Small intestine (tissue), 7 donors: Measurements from ENCODE around the gene UBXN4. TPM values are rescaled to one million over a fixed set of nuclear protein-coding genes. Genes with fewer than 3 reads are reported as not detected.
A peak's percentile ranks its signal among the peaks of the same experiment; 100 is the strongest.
"Not testable (repeated sequence)": the region's sequence is repeated elsewhere in the genome, so short reads cannot be mapped to it uniquely, and the experiment has no call there.

ENCODE experiments used
- DNase-seq, 2 donors: peaks; one replicate each; pipeline versions ENCODE4 v3.0.0 to v3.0.0-alpha.2; 2013
- FAIRE-seq: peaks from 2 replicates; lab custom pipeline; 2012; peaks lifted over from hg19 to GRCh38; lab: Jason Lieb, UNC
- H3K27ac ChIP-seq, 3 donors: one replicate each; pipeline ENCODE4 v1.5.1; 2013; ENCODE audit warnings: low read length in 2 of 3, mild to moderate bottlenecking in 2 of 3, control low read depth in 1 of 3, inconsistent platforms in 1 of 3, low read depth in 1 of 3, moderate library complexity in 1 of 3
- H3K27me3 ChIP-seq, 3 donors: one replicate each; pipeline ENCODE4 v1.6.1; 2013; ENCODE audit warnings: low read length in 3 of 3, inconsistent platforms in 1 of 3; ENCODE audit not compliant: control insufficient read depth in 3 of 3, insufficient read depth in 3 of 3
- H3K36me3 ChIP-seq, 3 donors: one replicate each; pipeline ENCODE4 v1.6.1; 2013; ENCODE audit warnings: low read length in 3 of 3, inconsistent platforms in 1 of 3, low read depth in 1 of 3, mild to moderate bottlenecking in 1 of 3, moderate library complexity in 1 of 3; ENCODE audit not compliant: control insufficient read depth in 3 of 3, insufficient read depth in 2 of 3
- H3K4me1 ChIP-seq, 3 donors: one replicate each; pipeline ENCODE4 v1.6.1; 2013; ENCODE audit warnings: low read length in 2 of 3, inconsistent platforms in 1 of 3, low read depth in 1 of 3, mild to moderate bottlenecking in 1 of 3, moderate library complexity in 1 of 3; ENCODE audit not compliant: control insufficient read depth in 3 of 3, insufficient read depth in 2 of 3
- H3K4me3 ChIP-seq, 3 donors: one replicate each; pipeline ENCODE4 v1.5.1; 2013; ENCODE audit warnings: low read length in 3 of 3, control low read depth in 1 of 3, inconsistent platforms in 1 of 3, low read depth in 1 of 3, mild to moderate bottlenecking in 1 of 3, moderate library complexity in 1 of 3
- H3K9me3 ChIP-seq, 2 donors: one replicate each; pipeline ENCODE4 v1.6.1; 2013; ENCODE audit warnings: low read depth in 1 of 2, low read length in 1 of 2; ENCODE audit not compliant: control insufficient read depth in 2 of 2, insufficient read depth in 1 of 2
- WGBS, 3 donors: extraction: QIAGEN DNeasy Blood & Tissue Kit; methylation state at CpG; one replicate each; pipeline ENCODE4 v1.1.7; 2013; 5-methylcytosine and 5-hydroxymethylcytosine counted together
- polyA plus RNA-seq, 4 donors: library from polyadenylated mRNA; stranded (reverse) in 3 of 4; unstranded in 1 of 4; fragments of 200-250 nt in 3 of 4; fragments of 120-200 nt in 1 of 4; gene quantifications; one replicate each; pipeline versions ENCODE4 v1.2.1 to v1.2.3, GENCODE V29; 2013
- donor health status: healthy with polysubstance abuse.
- donor health status: control.
- donor health status: control.
- donor health status: Bipolar disorder and iron deficiency.
- donor health status: healthy.

Gene UBXN4
- polyA plus RNA-seq, 4 donors, result 40.0 to 129 (median 54.7) TPM

DNA sequence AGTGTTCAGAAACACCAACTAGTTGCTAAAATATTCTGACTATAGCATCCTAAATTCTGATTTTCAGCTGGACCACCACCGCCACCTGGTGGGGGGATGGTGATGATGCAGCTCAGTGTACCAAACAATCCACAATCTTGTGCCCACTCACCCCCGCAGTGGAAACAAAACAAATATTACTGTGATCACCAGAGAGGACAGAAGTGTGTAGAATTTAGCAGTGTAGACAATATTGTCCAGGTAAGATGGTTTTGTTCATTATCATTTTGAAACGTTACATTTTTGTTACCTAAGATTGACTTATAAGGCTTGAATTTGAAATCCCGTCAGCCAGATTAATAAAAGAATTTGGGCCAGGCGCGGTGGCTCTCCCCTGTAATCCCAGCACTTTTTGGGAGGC, 31.7 kb upstream of the UBXN4 start:
- FAIRE-seq (no peak), DNase-seq (peak; percentile 48 to 52)
- Histone ChIP-seq H3K36me3 (peaks cover 0 to 9% (median 0%) of the 10 kb centered on the region in 3 donors), H3K4me1 (no peaks in the 10 kb centered on the region), H3K9me3 (no peaks in the 10 kb centered on the region), H3K27ac (no peak overlapping the region), H3K4me3 (no peak overlapping the region), H3K27me3 (no peaks in the 10 kb centered on the region)
- WGBS, 3 donors, result 62 to 68% (median 64%) methylated on average over 6 of the region's 6 CpGs

DNA sequence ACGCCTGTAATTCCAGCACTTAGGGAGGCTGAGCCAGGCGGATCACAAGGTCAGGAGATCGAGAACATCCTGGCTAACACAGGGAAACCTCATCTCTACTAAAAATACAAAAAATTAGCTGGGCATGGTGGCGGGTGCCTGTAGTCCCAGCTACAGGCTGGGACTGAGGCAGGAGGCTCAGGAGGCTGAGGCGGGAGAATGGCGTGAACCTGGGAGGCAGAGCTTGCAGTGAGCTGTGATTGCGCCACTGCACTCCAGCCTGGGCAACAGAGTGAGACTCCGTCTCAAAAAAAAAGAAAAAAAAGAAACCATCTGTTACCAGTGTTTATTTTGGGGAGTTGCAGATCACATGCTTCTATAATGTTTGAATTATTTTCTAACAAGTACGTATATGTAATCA, 26.6 kb upstream of the UBXN4 start:
- not testable (repeated sequence) for H3K4me3 ChIP-seq, FAIRE-seq, H3K4me1 ChIP-seq, DNase-seq, H3K9me3 ChIP-seq, H3K27me3 ChIP-seq, H3K27ac ChIP-seq
- H3K36me3 ChIP-seq, result peaks cover 0 to 22% (median 3%) of the 10 kb centered on the region in 3 donors
- 92 to 98% (median 95%) methylated on average over 9 of the region's 9 CpGs for WGBS, 3 donors

DNA sequence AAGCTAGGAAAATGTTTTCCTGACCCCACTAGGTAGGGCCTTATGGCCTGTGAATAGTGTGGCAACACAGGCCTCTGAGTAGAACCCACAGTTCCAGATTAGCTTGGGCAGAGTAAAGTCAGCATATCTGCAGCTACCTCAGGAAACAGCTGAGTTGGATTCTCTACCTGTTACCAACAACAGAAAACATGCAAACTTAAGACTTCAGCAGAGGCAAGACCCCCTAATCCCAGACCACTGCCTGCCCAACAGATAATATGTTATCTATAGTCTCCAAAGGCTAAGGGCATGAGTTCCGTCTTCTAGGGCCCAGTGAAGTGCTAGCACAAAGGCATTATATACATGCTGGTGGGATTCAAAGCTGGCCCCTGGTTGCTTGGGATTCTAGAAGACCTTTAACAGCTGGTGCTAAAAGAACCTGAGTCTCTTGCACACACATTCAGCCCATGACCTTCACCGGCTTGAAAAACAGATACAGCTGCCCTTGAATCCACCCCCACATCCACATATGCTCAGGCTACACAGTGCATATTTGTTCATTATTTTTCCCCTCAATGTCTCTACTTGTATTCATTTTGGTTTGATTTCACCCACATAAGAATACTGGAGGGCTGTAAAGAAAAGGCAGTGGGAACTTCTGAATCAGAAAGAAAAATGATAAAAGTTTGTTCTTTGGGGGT, 13.5 kb upstream of the UBXN4 start:
- Histone ChIP-seq H3K4me1 (no peaks in the 10 kb centered on the region), H3K27ac (no peak overlapping the region), H3K4me3 (no peak overlapping the region), H3K27me3 (no peaks in the 10 kb centered on the region), H3K36me3 (peaks cover 3 to 8% (median 7%) of the 10 kb centered on the region in 3 donors), H3K9me3 (no peaks in the 10 kb centered on the region)
- WGBS, 3 donors, result 90 to 92% (median 91%) methylated on average over 2 of the region's 2 CpGs
- no peak for DNase-seq
- no peak for FAIRE-seq

DNA sequence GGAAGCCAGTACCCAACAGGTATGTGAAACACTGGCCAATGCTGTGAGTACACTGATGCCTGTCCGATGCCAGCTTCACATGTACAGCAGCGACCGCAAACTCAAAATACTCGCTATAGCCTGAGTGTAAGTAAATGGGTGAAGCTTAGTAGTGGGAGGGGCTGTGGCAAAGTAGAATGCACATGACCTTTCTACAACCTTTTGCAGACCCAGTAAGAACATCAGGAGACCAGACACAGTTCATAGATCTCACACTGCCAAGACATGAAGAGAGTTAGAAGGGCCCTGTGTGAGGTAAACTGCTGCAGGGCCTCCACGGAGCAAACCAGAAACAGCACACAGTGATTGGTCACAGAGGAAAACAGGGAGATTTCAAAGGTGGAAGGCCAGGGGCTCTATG, 9.1 kb upstream of the UBXN4 start:
- H3K4me1 ChIP-seq, result no peaks in the 10 kb centered on the region
- 89 to 98% (median 94%) methylated on average over 5 of the region's 5 CpGs for WGBS, 3 donors

DNA sequence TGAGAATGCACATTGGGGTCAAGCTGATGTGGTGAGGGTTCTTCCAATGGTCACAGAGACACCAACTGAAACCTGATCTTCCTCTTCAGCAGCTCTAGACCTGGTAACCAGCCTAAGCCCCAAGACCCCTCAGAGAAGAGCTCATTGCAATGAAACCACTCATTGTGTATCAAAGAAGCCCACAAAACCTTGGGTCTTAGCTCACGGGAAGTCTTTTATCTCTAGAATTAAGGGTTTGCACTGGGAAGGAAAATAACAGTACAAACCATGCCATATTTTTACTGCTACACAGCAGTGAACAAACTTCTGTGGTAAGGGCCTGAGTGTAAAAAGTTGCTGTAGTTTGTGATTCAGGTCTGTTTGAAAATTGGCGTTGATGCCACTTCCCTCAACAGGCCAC, 8.6 kb upstream of the UBXN4 start:
- H3K4me1 ChIP-seq, result no peaks in the 10 kb centered on the region
- 85 to 90% (median 89%) methylated on average over 2 of the region's 2 CpGs for WGBS, 3 donors
- DNase-seq (no peak), FAIRE-seq (no peak)
- H3K9me3 ChIP-seq, result no peaks in the 10 kb centered on the region
- no peaks in the 10 kb centered on the region for H3K36me3 ChIP-seq
- no peak overlapping the region for H3K27ac ChIP-seq
- H3K4me3 ChIP-seq, result no peak overlapping the region
- H3K27me3 ChIP-seq, result no peaks in the 10 kb centered on the region

More for the DNA sequence above, 9.1 kb upstream of the UBXN4 start:
- no peaks in the 10 kb centered on the region for H3K36me3 ChIP-seq
- FAIRE-seq, result no peak
- no peak overlapping the region for H3K4me3 ChIP-seq
- H3K27ac ChIP-seq, result no peak overlapping the region
- no peaks in the 10 kb centered on the region for H3K27me3 ChIP-seq
- H3K9me3 ChIP-seq, result no peaks in the 10 kb centered on the region
- DNase-seq, result no peak

DNA sequence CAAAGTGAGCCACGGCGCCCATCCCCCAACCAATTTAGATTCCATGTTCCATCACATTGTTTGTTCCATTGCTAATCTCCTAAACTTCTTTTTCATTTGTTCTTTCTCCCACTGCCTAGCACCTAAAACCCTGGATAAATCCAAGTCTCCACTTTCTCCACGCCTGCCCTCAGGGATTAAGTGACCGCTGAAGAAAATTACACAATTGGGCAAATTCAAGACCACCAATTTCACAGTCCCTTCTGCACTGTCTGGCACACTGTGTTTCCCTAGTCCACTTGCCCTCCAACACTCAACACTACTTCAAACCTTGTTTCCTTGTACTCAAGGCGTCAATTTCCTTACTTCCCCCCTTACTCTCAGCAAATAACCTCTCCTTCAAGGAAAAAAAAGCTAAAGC, 5.1 kb upstream of the UBXN4 start:
- DNase-seq (no peak), FAIRE-seq (no peak)
- no peaks in the 10 kb centered on the region for H3K27me3 ChIP-seq
- no peaks in the 10 kb centered on the region for H3K4me1 ChIP-seq
- H3K9me3 ChIP-seq, result no peaks in the 10 kb centered on the region
- H3K36me3 ChIP-seq, result no peaks in the 10 kb centered on the region
- 92 to 99% (median 93%) methylated on average over 5 of the region's 5 CpGs for WGBS, 3 donors
- no peak overlapping the region for H3K27ac ChIP-seq
- H3K4me3 ChIP-seq, result no peak overlapping the region

DNA sequence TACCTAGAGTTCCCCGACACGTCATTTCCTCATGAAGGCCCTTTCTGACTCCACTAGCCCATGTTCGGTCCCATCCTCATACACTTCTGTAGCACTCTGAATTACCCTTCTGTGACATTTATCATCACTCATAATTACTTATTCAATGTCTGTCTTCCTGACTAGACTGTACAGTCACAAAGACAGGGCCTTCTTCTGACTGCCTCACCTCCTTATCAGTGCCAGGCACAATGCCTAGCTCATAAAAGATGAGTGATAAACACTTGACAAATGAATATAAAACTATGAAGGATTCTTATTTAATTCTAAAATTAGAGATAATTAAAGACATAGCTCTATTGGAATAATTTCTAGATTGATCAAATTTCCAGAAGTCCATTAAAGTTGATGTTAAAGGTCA, 1.4 kb upstream of the UBXN4 start:
- Histone ChIP-seq H3K9me3 (no peaks in the 10 kb centered on the region), H3K4me3 (no peak overlapping the region), H3K27ac (no peak overlapping the region), H3K36me3 (peaks cover 0 to 2% (median 1%) of the 10 kb centered on the region in 3 donors), H3K27me3 (no peaks in the 10 kb centered on the region), H3K4me1 (peaks cover 0 to 5% (median 2%) of the 10 kb centered on the region in 3 donors)
- DNase-seq (no peak), FAIRE-seq (no peak)
- WGBS, 3 donors, result 97 to 98% (median 97%) methylated on average over 3 of the region's 3 CpGs

DNA sequence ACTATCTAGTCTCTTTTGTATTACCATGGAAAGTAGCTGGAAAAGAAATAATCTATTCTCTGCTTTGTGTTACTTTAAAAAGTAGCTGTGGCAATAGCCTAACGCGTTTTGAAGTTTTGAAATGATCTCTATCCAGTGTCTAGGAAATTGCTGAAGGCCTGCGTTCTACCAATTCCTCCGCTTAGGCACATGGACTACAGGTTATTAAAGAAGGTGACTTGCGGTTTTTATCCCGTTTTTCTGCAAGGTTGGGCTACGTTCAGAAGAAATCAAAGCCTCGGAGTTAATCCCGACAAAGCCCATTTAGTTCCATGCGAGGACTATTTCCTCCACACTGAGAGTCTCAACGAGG, 636 bp upstream of the UBXN4 start:
- 79 to 87% (median 81%) methylated on average over 11 of the region's 11 CpGs for WGBS, 3 donors
- no peak for DNase-seq
- no peak overlapping the region for H3K4me3 ChIP-seq
- peak overlapping the region in 2 of 3 donors; percentile 7 to 40 for H3K27ac ChIP-seq
- no peaks in the 10 kb centered on the region for H3K9me3 ChIP-seq
- no peaks in the 10 kb centered on the region for H3K27me3 ChIP-seq
- H3K4me1 ChIP-seq, result peaks cover 0 to 5% (median 2%) of the 10 kb centered on the region in 3 donors
- no peak for FAIRE-seq
- peaks cover 0 to 6% (median 1%) of the 10 kb centered on the region in 3 donors for H3K36me3 ChIP-seq
